LNCaP clone FGC (cell line): ENCODE measurements around the gene SEMA6A.

Source experiments
- DNase-seq: peaks from one replicate; pipeline ENCODE4 v3.0.0-alpha.2; 2011; ENCODE audit warnings: low read depth
- H3K4me3 ChIP-seq: 2 replicates; pipeline ENCODE4 v1.5.1; 2011; ENCODE audit warnings: mild to moderate bottlenecking, low read depth, low read length, control low read depth
- CTCF ChIP-seq: IDR thresholded peaks from 2 replicates; pipeline ENCODE4 v1.5.1; 2012; ENCODE audit warnings: mild to moderate bottlenecking; ENCODE audit not compliant: control insufficient read depth, insufficient read depth; ENCODE audit errors: extremely low read depth

Gene SEMA6A

GRCh38 chr5:116495786-116496357 is 78.8 kb downstream of the SEMA6A start:
- no peak overlapping the region for H3K4me3 ChIP-seq
- TF ChIP-seq CTCF, result no peak
- DNase-seq, result no peak

DNA sequence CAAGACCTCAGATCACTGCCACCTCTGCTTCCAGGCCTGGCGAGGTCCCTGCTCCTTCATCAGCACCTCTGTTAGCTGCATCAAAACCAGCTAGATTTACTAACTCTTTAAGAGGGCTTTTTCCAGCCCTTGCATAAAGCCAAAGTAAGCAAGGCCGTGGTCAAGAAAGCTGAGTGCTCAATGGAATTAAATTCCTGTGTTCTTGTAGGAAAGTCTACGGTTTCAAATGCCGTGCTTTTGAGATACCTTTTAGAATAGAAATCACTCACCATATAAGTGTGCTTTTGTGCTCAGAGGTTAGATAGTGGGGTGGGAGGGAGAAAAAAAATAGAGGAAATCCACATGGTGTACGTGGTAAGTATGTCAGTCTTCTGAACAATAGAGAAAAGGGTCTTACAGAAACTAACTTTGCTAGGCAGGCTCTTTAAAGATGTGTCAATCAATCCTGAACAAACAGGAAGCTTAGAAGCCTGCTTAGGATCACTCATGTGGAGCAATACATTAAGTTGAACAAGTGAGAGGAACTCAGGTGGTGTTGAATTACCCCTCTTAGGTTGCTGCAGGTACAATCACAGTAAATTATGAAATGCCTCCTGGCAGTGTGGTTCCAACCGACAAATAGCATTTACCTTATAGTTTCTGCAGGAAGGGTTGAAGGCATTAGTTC is 79.7 kb downstream of the SEMA6A start:
- no peak for TF ChIP-seq CTCF
- H3K4me3 ChIP-seq, result no peak overlapping the region
- no peak for DNase-seq

DNA sequence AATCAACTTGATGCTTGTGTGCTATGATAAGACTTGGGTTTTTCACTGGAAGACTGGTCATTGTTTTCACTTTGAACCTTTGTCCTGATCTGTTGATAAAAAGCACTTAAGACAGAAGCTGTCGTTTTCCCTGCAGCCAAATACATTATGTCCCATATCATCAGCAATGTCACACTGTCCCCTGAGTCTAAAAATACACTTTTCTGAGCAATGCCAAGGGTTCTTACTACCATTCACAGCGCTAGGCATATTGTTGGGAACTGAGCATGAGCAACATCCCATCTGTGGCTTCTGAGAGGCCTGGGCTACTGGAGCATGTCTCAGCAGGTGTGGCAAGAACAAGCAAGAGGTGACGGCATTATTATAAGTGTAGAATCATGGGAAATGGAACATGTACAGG is 81.8 kb downstream of the SEMA6A start:
- H3K4me3 ChIP-seq, result no peak overlapping the region
- no peak for DNase-seq
- no peak for TF ChIP-seq CTCF

GRCh38 chr5:116492016-116492623 is 82.5 kb downstream of the SEMA6A start:
- TF ChIP-seq CTCF, result no peak
- no peak overlapping the region for H3K4me3 ChIP-seq
- DNase-seq, result no peak

GRCh38 chr5:116488356-116489041 is 86.1 kb downstream of the SEMA6A start:
- H3K4me3 ChIP-seq, result no peak overlapping the region
- no peak for TF ChIP-seq CTCF
- DNase-seq, result no peak

- no peak overlapping the region for H3K4me3 ChIP-seq
- TF ChIP-seq CTCF, result no peak
- DNase-seq, result no peak
Measured at GRCh38 chr5:116487045-116487444, 87.6 kb downstream of the SEMA6A start.
